CD14-positive monocyte (primary cell): ENCODE measurements around the gene CCNL2. TPM values are rescaled to one million over a fixed set of nuclear protein-coding genes. Genes with fewer than 3 reads are reported as not detected.

Source experiments
- DNase-seq, 3 donors: peaks; one replicate each; pipeline ENCODE4 v3.0.0-alpha.2; 2011 to 2022
- H2AFZ ChIP-seq: 2 replicates; pipeline ENCODE4 v1.6.0; 2012; ENCODE audit warnings: mild to moderate bottlenecking, low read depth, low read length, inconsistent platforms; ENCODE audit not compliant: insufficient read depth, poor library complexity, severe bottlenecking
- H3K27ac ChIP-seq, 2 donors: 1 replicate in 1 of 2; 2 replicates in 1 of 2; pipeline ENCODE4 v1.5.1; 2012 to 2013; ENCODE audit warnings: low read length in 2 of 2, control low read depth in 1 of 2, inconsistent platforms in 1 of 2, low read depth in 1 of 2, mild to moderate bottlenecking in 1 of 2
- H3K27me3 ChIP-seq, 2 donors: one replicate each; pipeline versions ENCODE4 v1.6.0 to v1.6.1; 2011 to 2013; ENCODE audit warnings: low read length in 2 of 2; ENCODE audit not compliant: control insufficient read depth in 2 of 2, insufficient read depth in 2 of 2
- H3K36me3 ChIP-seq, 2 donors: replicated peaks in 1 of 2; 1 replicate in 1 of 2; 2 replicates in 1 of 2; pipeline versions ENCODE4 v1.5.1 to v1.6.1; 2012 to 2013; ENCODE audit warnings: low read length in 2 of 2, control low read depth in 1 of 2, inconsistent platforms in 1 of 2, mild to moderate bottlenecking in 1 of 2; ENCODE audit not compliant: insufficient read depth in 2 of 2, control insufficient read depth in 1 of 2
- H3K4me1 ChIP-seq, 2 donors: 1 replicate in 1 of 2; 2 replicates in 1 of 2; pipeline versions ENCODE4 v1.5.1 to v1.6.1; 2012 to 2013; ENCODE audit warnings: low read length in 2 of 2, control low read depth in 1 of 2, inconsistent platforms in 1 of 2, mild to moderate bottlenecking in 1 of 2, moderate library complexity in 1 of 2; ENCODE audit not compliant: insufficient read depth in 2 of 2, control insufficient read depth in 1 of 2
- H3K4me2 ChIP-seq: replicated peaks from 2 replicates; pipeline ENCODE3; 2012; ENCODE audit warnings: low read length, moderate library complexity, mild to moderate bottlenecking; ENCODE audit not compliant: poor library complexity, severe bottlenecking; ENCODE audit errors: extremely low read depth
- H3K4me3 ChIP-seq, 3 experiments: fragments of 200-600 bp in 1 of 3; sonication (generic) in 1 of 3; replicated peaks in 1 of 3; 1 replicate in 2 of 3; 2 replicates in 1 of 3; pipeline ENCODE4 v1.5.1; 2011 to 2013; ENCODE audit warnings: low read length in 3 of 3, mild to moderate bottlenecking in 3 of 3, control low read depth in 2 of 3, low read depth in 2 of 3, inconsistent platforms in 1 of 3, moderate library complexity in 1 of 3
- H3K79me2 ChIP-seq: 2 replicates; pipeline ENCODE4 v1.6.0; 2012; ENCODE audit warnings: mild to moderate bottlenecking, control low read depth, inconsistent platforms, low read length, moderate library complexity; ENCODE audit not compliant: insufficient read depth
- H3K9ac ChIP-seq: 2 replicates; pipeline ENCODE4 v1.6.0; 2017; ENCODE audit warnings: low read length, mild to moderate bottlenecking; ENCODE audit not compliant: insufficient read depth, poor library complexity, severe bottlenecking
- H3K9me3 ChIP-seq, 2 donors: replicated peaks in 1 of 2; 1 replicate in 1 of 2; 2 replicates in 1 of 2; pipeline versions ENCODE4 v1.5.1 to v1.6.1; 2012 to 2013; ENCODE audit warnings: low read length in 2 of 2, control low read depth in 1 of 2; ENCODE audit not compliant: control insufficient read depth in 1 of 2, insufficient read depth in 1 of 2
- H4K20me1 ChIP-seq: 2 replicates; pipeline ENCODE4 v1.6.0; 2012; ENCODE audit warnings: mild to moderate bottlenecking, low read length, control low read depth, moderate library complexity; ENCODE audit not compliant: insufficient read depth
- H3K27ac Mint-ChIP-seq, 7 donors: one replicate each; pipeline ENCODE4 v1.8.0; 2020; ENCODE audit warnings: mild to moderate bottlenecking in 7 of 7, mixed read lengths in 7 of 7, moderate library complexity in 6 of 7, inconsistent platforms in 2 of 7
- H3K27me3 Mint-ChIP-seq, 3 donors: one replicate each; pipeline ENCODE4 v1.8.0; 2021 to 2022; ENCODE audit warnings: low read depth in 3 of 3, mild to moderate bottlenecking in 3 of 3, mixed read lengths in 3 of 3, moderate library complexity in 3 of 3, inconsistent platforms in 1 of 3
- H3K36me3 Mint-ChIP-seq, 2 donors: one replicate each; pipeline ENCODE4 v1.8.0; 2020; ENCODE audit warnings: mixed read lengths in 2 of 2, inconsistent platforms in 1 of 2, mild to moderate bottlenecking in 1 of 2
- H3K4me1 Mint-ChIP-seq: one replicate; pipeline ENCODE4 v1.8.0; 2020; ENCODE audit warnings: mild to moderate bottlenecking, mixed read lengths
- H3K4me3 Mint-ChIP-seq, 2 donors: one replicate each; pipeline ENCODE4 v1.8.0; 2020; ENCODE audit warnings: mild to moderate bottlenecking in 2 of 2, mixed read lengths in 2 of 2, moderate library complexity in 1 of 2
- H3K9me3 Mint-ChIP-seq, 7 donors: one replicate each; pipeline ENCODE4 v1.8.0; 2020 to 2022; ENCODE audit warnings: mixed read lengths in 7 of 7, mild to moderate bottlenecking in 6 of 7, moderate library complexity in 6 of 7, inconsistent platforms in 2 of 7
- CTCF ChIP-seq: fragments of 200-600 bp; IDR thresholded peaks from one replicate; pipeline ENCODE4 v1.8.0; 2022; ENCODE audit warnings: antibody characterized with exemption, mild to moderate bottlenecking
- WGBS: methylation state at CpG from one replicate; pipeline ENCODE4 v1.1.5; 2013; ENCODE audit warnings: missing lambda C conversion rate; ENCODE audit not compliant: insufficient coverage; 5-methylcytosine and 5-hydroxymethylcytosine counted together
- intact Hi-C, 2 donors: fragments of 100-400 bp; cut with micrococcal nuclease; formaldehyde crosslinking; loops; one replicate each; pipeline versions ENCODE4 v1.15.0 to v1.15.1; 2023
- polyA plus RNA-seq, 3 donors: library from polyadenylated mRNA; depleted of rRNA in 1 of 3; unstranded in 2 of 3; stranded (reverse) in 1 of 3; fragments of 300-500 nt in 2 of 3; fragments of >200 nt in 1 of 3; fragmentation: Illumina TruSeq in 2 of 3; gene quantifications; 1 replicate in 2 of 3; 2 replicates in 1 of 3; pipeline ENCODE4 v1.2.3, GENCODE V29; 2012 to 2021

Gene CCNL2
- polyA plus RNA-seq, 3 donors: 8.6 to 178 (median 10.4) TPM

GRCh38 chr1:1393428-1393827 lies 5.7 kb downstream of the CCNL2 start:
- Mint-ChIP-seq H3K27me3 (no peaks in the 10 kb centered on the region), H3K27ac (peak overlapping the region in 1 of 7 donors; percentile 18), H3K4me3 (no peak overlapping the region), H3K9me3 (peaks cover 0 to 7% (median 5%) of the 10 kb centered on the region in 7 donors), H3K4me1 (peaks cover 18% of the 10 kb centered on the region), H3K36me3 (peaks cover 68 to 92% of the 10 kb centered on the region in 2 donors)
- H3K36me3 ChIP-seq: peaks cover 82 to 89% of the 10 kb centered on the region in 2 donors
- H3K9ac ChIP-seq: no peak overlapping the region
- no peak overlapping the region for H3K4me3 ChIP-seq
- H2AFZ ChIP-seq: no peak overlapping the region
- H3K4me2 ChIP-seq: no peak overlapping the region
- no peaks in the 10 kb centered on the region for H3K9me3 ChIP-seq
- WGBS: 98% methylated on average over 11 of the region's 11 CpGs
- peaks cover 51% of the 10 kb centered on the region for H4K20me1 ChIP-seq
- no peaks in the 10 kb centered on the region for H3K27me3 ChIP-seq
- DNase-seq: no peak
- TF ChIP-seq CTCF: no peak
- H3K79me2 ChIP-seq: peaks cover 50% of the 10 kb centered on the region
- no peak overlapping the region for H3K27ac ChIP-seq
- H3K4me1 ChIP-seq: peaks cover 9 to 18% of the 10 kb centered on the region in 2 donors
- intact Hi-C loops: no loop called here

GRCh38 chr1:1393014-1393413 lies 6.1 kb downstream of the CCNL2 start:
- H3K36me3 ChIP-seq: peaks cover 86 to 93% of the 10 kb centered on the region in 2 donors
- H3K4me1 Mint-ChIP-seq: peaks cover 14% of the 10 kb centered on the region
- TF ChIP-seq CTCF: no peak
- no peak overlapping the region for H3K27ac Mint-ChIP-seq
- H3K4me3 ChIP-seq: no peak overlapping the region
- intact Hi-C loops: no loop called here
- peaks cover 46% of the 10 kb centered on the region for H3K79me2 ChIP-seq
- peaks cover 5 to 14% of the 10 kb centered on the region in 2 donors for H3K4me1 ChIP-seq
- H3K9ac ChIP-seq: no peak overlapping the region
- no peak for DNase-seq
- no peaks in the 10 kb centered on the region for H3K27me3 Mint-ChIP-seq
- no peak overlapping the region for H3K4me3 Mint-ChIP-seq
- no peaks in the 10 kb centered on the region for H3K9me3 ChIP-seq
- H3K4me2 ChIP-seq: no peak overlapping the region
- peaks cover 72 to 94% of the 10 kb centered on the region in 2 donors for H3K36me3 Mint-ChIP-seq
- peaks cover 51% of the 10 kb centered on the region for H4K20me1 ChIP-seq
- 100% methylated on average over 3 of the region's 4 CpGs for WGBS
- H2AFZ ChIP-seq: no peak overlapping the region
- H3K27ac ChIP-seq: no peak overlapping the region
- H3K27me3 ChIP-seq: no peaks in the 10 kb centered on the region
- peaks cover 0 to 7% (median 5%) of the 10 kb centered on the region in 7 donors for H3K9me3 Mint-ChIP-seq
